HL-60/S4 treated with phorbol 12-myristate 13-acetate at 8.2 ng/mL for 4 days and 3 days (cell line): ENCODE data around the gene RFTN1.

ENCODE experiments used
- in situ Hi-C: fragments of 300-500 bp; cut with MboI; formaldehyde crosslinking; loops from 2 replicates; pipeline ENCODE4 v1.15.0; 2022; ENCODE audit warnings: low sequenced_read_pairs

RFTN1 gene

GRCh38 chr3:16513141-16514020, at the start of gene RFTN1:
Gene RFTN1 (minus strand): TSS chr3:16513699. CDS start chr3:16493869, 19,830 bp downstream.
- in situ Hi-C loops, result no loop called here

GRCh38 chr3:16559653-16560365, 46.3 kb upstream of the RFTN1 start:
- in situ Hi-C loops, result loop anchor here (10.0 kb wide), 1 partner anchor 285 kb away; no protein-coding TSS in a partner anchor

- in situ Hi-C loops, result loop anchor here (10.0 kb wide), 1 partner anchor 279 kb away; no protein-coding TSS in a partner anchor
Measured at GRCh38 chr3:16554126-16554525, 40.6 kb upstream of the RFTN1 start.

GRCh38 chr3:16552757-16553156, 39.3 kb upstream of the RFTN1 start:
- in situ Hi-C loops, result loop anchor here (10.0 kb wide), 1 partner anchor 278 kb away; no protein-coding TSS in a partner anchor

- in situ Hi-C loops, result loop anchor here (10.0 kb wide), 1 partner anchor 277 kb away; no protein-coding TSS in a partner anchor
Measured at GRCh38 chr3:16551342-16551976, 38.0 kb upstream of the RFTN1 start.

- in situ Hi-C loops, result loop anchor here (10.0 kb wide), 1 partner anchor 276 kb away; no protein-coding TSS in a partner anchor
Measured at GRCh38 chr3:16550676-16551341, 37.3 kb upstream of the RFTN1 start.

- in situ Hi-C loops, result loop anchor here (10.0 kb wide), 1 partner anchor 275 kb away; no protein-coding TSS in a partner anchor
Measured at GRCh38 chr3:16550305-16550675, 36.8 kb upstream of the RFTN1 start.

GRCh38 chr3:16548721-16549120, 35.2 kb upstream of the RFTN1 start:
- in situ Hi-C loops, result no loop called here

- in situ Hi-C loops, result no loop called here
Measured at GRCh38 chr3:16547561-16548357, 34.3 kb upstream of the RFTN1 start.

GRCh38 chr3:16546186-16547010, 32.9 kb upstream of the RFTN1 start:
- in situ Hi-C loops, result no loop called here

GRCh38 chr3:16545413-16546185, 32.1 kb upstream of the RFTN1 start:
- in situ Hi-C loops, result no loop called here

GRCh38 chr3:16543242-16543864, 29.9 kb upstream of the RFTN1 start:
- in situ Hi-C loops, result no loop called here

GRCh38 chr3:16538507-16538906, 25.0 kb upstream of the RFTN1 start:
- in situ Hi-C loops, result no loop called here

- in situ Hi-C loops, result no loop called here
Measured at GRCh38 chr3:16536996-16537395, 23.5 kb upstream of the RFTN1 start.

- in situ Hi-C loops, result no loop called here
Measured at GRCh38 chr3:16536344-16536663, 22.8 kb upstream of the RFTN1 start.

- in situ Hi-C loops, result no loop called here
Measured at GRCh38 chr3:16534640-16535262, 21.3 kb upstream of the RFTN1 start.

GRCh38 chr3:16533928-16534574, 20.6 kb upstream of the RFTN1 start:
- in situ Hi-C loops, result no loop called here
